GM12865 (cell line): Measurements from ENCODE around the gene SMIM20.

Source experiments
- DNase-seq: peaks from one replicate; pipeline ENCODE4 v3.0.0; 2010; ENCODE audit warnings: low read depth
- H3K4me3 ChIP-seq: 2 replicates; pipeline ENCODE4 v1.5.1; 2011; ENCODE audit warnings: mild to moderate bottlenecking, low read depth, low read length, control low read depth
- TF ChIP-seq, protein P1 (sequence below): IDR thresholded peaks from 2 replicates; pipeline ENCODE4 v1.5.1; 2011; ENCODE audit warnings: low read length, control low read depth, low read depth, inconsistent platforms; ENCODE audit not compliant: insufficient read depth; ENCODE audit errors: missing control alignments

SMIM20 gene

DNA sequence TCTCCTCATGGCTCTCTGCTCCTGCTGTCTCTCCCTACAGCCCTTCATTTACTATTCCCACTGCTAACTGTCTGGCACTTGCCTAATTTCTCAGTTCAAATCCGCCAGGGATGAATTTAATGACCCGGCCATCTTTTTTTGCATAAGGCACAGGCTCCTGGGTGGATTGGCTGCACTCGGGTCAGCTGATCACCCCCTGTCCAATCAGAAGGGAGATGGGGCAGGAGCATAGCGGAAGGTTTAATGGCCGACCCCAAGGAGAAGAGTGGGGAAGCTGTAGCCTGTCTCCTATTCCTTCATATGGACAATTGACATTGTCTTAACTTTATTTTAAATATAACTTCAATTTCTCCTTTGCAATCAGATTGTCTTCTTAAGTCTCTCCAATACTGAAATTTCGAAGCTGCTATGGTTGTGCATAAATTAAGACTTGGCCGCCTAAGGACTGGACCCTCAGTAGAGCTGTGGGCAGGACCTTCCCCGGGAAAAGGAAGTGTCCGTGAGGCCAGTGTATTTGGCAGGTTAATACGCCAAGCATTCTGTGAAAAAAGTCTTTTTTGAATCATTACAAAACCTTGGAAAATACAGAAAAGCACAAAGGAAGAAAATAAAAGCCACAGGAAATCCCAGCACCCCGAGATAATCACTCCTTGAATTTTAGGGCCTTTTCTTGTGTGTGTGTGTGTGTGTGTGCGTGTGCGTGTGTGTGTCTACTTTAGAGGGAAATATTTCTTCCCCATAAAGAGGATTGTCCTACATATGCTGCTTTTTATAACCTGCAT, 55.5 kb downstream of the SMIM20 start:
- no peak for DNase-seq
- no peak overlapping the region for H3K4me3 ChIP-seq
- TF ChIP-seq, protein P1, sequence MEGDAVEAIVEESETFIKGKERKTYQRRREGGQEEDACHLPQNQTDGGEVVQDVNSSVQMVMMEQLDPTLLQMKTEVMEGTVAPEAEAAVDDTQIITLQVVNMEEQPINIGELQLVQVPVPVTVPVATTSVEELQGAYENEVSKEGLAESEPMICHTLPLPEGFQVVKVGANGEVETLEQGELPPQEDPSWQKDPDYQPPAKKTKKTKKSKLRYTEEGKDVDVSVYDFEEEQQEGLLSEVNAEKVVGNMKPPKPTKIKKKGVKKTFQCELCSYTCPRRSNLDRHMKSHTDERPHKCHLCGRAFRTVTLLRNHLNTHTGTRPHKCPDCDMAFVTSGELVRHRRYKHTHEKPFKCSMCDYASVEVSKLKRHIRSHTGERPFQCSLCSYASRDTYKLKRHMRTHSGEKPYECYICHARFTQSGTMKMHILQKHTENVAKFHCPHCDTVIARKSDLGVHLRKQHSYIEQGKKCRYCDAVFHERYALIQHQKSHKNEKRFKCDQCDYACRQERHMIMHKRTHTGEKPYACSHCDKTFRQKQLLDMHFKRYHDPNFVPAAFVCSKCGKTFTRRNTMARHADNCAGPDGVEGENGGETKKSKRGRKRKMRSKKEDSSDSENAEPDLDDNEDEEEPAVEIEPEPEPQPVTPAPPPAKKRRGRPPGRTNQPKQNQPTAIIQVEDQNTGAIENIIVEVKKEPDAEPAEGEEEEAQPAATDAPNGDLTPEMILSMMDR, result no peak

GRCh38 chr4:25970226-25970675, 56.2 kb downstream of the SMIM20 start:
- no peak overlapping the region for H3K4me3 ChIP-seq
- DNase-seq, result peak; percentile 46
- TF ChIP-seq, protein P1, result no peak

DNA sequence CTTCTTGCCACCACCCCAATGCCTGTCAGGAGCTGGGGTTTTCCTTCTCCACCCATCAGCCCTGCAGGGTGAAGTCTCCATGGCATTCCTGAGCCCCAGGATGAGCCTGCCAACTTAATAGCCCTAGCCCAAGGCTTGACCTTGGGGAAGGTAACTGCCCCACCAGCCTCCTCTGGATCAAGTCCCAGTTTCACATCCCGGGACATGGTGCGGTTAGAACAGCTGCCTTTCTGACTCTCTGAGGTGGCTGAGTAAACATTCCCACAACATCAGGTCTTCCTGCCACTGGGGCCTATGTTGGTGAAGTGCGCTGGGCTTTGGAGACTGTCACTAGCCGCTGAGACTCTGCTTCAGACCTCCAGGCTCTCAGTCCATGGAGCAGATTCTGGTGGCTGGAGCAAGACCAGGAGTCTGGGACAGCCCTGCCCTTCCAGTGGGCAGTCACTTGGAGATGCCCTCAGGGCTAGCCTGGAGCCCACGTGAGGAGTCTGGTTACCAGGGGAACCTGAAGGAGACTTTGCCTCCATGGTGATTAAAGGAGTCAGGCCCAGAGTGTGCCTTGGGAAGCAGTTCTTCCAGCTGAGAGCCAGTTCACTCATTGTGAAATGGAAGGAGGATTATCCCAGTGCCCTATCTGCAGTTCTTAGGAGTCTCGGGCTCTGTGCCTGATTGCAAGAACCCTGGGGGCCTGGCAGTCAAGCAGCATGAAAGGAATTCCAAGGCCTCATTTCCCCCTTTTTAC, 56.8 kb downstream of the SMIM20 start:
- no peak overlapping the region for H3K4me3 ChIP-seq
- DNase-seq, result no peak
- TF ChIP-seq, protein P1, result no peak

GRCh38 chr4:25972366-25972765, 58.3 kb downstream of the SMIM20 start:
- no peak overlapping the region for H3K4me3 ChIP-seq
- no peak for DNase-seq
- TF ChIP-seq, protein P1, result no peak

GRCh38 chr4:25972984-25973745, 59.1 kb downstream of the SMIM20 start:
- no peak overlapping the region for H3K4me3 ChIP-seq
- no peak for DNase-seq
- TF ChIP-seq, protein P1, result no peak

DNA sequence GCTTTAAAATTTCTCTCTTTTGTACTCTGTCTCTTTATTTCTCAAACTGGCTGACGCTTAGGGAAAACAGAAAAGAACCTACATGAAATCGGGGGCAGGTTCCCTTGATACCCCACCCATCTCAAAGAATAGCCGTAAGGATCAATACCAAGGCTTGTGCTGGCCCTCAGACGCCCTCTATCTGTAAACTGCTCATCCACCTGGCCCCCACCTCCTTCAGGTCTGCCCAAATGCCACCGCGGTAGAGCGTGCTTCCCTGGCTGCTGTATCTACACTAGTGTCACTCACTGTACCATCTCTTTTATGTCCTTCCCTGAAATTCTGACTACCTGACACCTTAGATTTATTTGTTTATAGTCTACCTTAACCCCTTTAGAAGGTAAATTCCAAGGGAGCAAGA, 62.8 kb downstream of the SMIM20 start:
- TF ChIP-seq, protein P1, result no peak
- H3K4me3 ChIP-seq, result no peak overlapping the region
- DNase-seq, result no peak
